CD4-positive, alpha-beta T cell treated with Interferon alpha-2 for 1 hour (primary cell): ENCODE results near the gene HSD17B1.

Experiments
- DNase-seq, 2 donors: peaks; one replicate each; pipeline ENCODE4 v3.0.0-alpha.2; 2020 to 2022

Gene HSD17B1

DNA sequence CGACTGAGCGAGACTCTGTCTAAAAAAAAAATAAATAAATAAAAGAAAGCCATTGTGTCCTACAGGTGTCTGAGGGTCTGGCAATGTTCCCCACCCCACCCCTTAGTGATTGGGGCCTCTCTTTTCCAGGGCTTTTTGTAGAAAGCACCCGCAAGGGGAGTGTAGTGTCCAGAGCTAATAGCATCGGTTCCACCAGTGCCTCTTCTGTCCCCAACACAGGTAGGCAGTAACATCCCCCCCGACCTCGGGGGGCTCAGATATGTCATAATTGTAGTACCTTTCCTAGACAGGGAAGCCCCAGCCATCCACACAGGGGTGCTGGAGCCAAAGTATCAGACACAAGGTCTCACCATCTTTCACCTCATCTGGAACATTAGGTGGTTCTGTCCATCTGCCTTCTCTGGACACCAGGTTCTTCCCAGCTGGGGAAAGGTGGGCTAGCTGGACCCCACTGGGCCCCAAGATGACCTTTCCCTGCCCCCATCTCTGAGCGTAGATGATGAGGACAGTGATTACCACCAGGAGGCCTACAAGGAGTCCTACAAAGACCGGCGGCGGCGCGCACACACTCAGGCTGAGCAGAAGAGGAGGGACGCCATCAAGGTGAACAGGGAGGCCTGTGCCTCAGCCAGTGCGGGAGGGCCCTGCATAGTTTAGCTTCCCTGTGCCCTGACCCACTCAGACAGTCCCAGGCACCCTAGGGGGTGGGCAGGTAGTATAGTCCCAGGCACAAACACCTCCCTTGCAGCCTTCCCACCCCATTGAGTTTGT lies 15.8 kb downstream of the HSD17B1 start:
- no peak for DNase-seq

DNA sequence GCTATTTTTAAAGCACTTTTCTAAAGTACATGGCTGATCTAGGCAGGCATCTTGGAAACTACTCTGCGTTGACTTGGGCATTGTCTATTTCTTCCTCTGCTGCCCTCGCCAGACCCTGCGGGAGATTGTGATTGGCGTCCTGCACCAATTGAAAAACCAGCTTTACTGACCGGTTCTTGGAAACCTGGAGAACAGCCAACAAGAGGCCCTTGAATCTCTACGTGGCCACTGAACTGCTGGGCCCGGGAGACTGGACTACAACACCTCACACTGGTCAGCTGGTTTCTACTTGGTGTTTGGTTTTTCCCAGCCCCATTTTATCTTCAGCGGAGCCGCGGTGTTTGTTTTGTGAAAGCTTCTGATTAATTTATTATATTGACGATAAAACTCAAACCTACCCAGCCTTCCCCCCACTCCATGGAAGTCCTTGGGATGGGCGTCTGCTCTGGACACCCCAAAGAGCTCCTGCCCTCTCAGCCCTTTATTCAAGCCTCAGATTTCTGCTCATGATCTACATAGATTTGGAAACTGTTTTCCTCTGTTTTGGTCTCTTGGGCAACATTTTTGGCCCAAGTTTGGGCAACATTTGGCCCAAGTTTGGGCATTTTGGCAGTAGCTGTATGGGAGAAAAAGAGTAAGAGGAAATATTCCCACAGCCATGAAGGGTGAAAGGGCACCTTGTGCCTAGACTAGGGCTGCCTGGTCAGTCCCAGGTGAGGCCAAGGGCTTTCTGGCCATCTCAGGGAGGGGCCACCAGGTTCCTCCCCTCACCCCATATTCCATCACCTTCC lies 18.9 kb downstream of the HSD17B1 start:
- DNase-seq, result no peak

DNA sequence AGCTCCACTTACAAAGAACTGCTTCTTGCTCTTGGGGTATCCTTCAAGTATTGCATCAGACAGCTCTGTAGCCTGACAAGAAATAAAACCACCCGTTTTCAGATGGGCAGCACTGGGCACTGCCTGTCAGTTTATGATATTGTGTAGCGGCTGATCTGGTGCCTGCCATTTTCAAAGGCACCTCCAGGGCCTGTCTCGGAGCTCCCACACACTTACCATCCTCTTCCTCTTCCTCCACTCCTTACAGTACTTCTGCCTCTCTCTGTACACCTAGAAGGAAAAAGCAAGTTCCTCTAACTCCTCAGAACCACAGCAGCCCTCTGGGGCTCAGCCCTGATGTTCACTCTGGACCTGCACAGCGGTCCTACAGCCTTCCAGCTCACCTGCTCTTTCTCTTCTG lies 20.4 kb downstream of the HSD17B1 start:
- DNase-seq, result no peak

DNA sequence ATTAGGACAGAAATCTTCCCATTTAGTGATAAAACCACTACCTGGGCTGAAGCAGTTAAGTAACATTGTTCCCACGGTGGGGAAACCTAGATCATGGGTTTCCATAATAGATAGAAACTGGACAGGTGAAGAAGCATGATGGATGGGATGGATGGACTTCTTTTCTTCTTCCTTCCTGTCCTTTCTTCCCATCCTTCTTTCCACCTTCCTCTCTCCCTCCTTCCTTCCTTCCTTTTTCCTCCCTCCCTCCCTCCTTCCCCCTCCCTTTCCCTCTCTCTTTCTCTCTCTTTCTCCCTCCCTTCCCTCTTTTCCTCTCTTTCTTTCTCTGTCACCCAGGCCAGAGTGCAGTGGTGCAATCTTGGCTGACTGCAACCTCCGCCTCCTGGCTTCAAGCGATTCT lies 21.7 kb downstream of the HSD17B1 start:
- no peak for DNase-seq

DNA sequence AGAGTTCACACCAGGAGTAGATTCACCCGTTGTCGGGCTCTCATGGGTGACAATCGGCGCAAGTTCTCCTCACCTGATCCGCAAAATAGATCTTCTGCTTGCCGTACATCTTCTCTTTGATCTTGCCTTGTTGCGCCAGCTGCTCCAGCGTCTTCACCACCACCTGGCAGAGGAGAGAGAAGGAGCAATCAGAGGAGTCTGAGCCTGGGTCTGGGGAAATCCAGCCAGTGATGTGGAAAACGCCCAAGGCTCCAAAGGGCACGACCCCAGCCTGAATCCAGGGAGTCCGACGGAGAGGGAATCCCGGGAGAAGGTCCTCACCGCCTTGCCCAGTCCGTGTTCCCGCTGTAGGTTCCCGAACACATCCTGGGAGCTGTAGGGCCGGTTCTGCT lies 24.4 kb downstream of the HSD17B1 start:
- DNase-seq, result no peak

DNA sequence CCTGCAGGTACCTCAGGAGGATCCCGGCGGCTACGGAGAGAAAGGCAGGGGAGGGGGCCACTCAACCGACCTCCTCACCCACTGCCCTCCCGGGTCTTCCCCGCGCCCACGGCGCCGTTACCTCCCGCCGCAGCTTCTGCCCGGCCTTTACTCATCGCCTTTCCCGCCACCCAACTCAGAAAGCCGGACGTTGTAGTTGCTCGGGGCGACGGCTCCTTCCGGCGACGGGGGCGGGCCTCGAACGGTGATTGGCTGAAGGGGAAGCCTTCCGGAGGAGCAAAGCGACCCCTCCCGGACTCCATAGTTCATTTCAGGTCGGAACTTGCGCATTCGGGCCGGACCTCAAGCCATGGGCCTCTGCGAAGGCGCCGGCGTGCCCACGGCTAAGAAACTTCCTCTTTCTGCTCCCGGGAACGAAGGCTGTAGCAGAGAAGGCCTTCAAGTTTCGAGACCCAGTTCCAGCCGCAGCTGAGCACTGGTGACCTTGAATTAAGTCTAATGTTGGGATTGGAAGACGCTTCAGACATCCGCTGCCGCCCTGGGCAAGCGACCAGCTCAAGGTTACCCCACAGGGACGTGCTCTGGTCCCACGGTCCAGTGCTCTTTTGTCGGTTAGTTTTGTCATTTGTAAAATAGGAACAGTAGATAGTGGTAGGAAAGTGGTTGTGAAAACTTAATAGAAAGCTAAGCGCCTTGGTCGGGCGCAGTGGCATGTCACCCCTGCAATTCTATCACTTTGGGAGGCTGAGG lies 25.0 kb downstream of the HSD17B1 start, which contains the start of gene PSMC3IP:
Gene PSMC3IP (minus strand): TSS at position 198 of the 750 bp plus-strand sequence. CDS start 43 bp downstream, at position 155.
- peak; percentile 92 to 93 for DNase-seq

DNA sequence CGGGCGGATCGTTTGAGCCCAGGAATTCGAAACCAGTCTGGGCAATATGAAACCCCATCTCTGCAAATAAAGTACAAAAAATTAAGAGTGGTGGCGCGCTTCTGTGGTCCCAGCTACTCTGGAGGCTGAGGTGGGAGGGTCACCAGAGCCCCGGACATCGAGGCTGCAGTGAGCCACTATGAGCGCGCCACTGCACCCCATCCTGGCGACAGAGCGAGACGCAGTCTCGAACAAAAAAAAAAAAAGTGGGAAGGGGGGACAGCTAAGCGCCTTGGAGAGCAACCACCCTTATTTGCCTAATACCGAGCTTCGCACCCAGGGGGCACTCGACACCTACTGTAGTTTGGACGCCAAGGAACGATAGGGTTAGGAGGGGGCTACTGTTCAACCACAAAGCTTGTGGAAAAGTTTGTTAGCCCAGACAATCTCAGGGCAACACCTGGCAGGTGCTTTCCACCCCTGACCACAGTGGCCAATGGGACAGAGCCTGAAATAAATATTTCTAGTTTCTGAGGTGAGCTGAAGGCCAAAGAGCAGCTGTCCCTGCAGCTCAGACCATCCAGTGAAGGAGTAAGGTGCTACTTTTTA lies 25.7 kb downstream of the HSD17B1 start:
- DNase-seq, result peak; percentile 68 to 74

DNA sequence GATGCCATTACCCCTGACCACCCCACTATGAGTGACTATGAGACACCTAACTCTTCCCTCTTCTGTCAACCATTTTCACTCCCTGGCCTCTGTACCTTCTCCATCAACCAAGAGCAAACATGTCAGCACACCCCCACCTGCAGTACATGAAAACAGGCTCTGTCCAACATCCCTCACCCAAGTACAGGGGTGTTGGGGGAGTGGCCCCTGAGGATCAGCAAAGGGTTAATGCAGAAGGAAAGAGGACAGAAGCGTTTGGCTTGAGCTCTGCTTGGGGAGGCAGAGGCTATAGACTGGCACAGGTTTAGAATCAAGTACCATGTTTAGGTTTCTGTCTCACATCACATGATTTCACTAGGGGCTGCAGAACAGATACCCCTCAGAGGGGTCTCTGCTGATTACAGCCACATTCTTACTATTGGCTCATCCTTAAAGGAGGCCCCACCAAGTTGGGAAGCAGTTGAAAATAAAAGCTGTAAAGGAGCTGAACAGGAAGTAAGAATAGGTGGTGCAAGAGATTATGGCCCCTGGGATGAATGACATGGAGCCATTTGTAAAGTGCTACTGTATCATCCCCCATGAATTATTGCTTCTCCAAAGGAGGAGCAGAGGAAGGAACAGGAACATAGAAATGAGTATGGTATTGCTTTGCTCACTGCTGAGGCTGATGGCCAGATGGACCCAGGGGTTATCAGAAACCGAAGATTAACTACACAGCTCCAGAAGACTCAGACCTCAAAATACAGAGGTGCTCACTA lies 27.2 kb downstream of the HSD17B1 start:
- DNase-seq, result no peak

DNA sequence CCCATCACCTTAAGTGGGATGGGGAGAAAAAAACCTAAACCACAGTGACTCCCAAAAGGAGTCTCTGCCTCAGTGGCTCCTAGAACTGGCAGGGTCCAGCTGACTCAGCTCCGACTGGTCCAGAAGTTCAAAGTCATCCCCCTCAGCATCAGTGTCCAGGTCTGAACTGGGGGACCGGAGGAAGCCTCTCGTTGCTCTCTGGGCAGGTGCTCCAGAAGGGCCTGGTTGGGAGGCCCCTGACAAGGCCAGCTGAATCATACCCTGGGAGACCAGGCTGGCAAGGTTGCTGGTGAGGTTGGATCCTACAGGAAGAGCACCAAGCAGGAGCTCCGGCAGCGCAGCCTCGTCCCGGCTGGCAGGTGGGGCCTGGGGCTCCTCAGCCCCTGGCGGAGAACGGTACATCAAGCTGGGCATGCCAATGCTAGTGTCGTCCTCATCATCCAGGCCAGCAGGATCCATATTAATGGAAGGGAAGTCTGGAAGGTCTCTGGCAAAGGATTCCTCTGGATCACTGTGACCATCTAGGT lies 29.1 kb downstream of the HSD17B1 start:
- no peak for DNase-seq

DNA sequence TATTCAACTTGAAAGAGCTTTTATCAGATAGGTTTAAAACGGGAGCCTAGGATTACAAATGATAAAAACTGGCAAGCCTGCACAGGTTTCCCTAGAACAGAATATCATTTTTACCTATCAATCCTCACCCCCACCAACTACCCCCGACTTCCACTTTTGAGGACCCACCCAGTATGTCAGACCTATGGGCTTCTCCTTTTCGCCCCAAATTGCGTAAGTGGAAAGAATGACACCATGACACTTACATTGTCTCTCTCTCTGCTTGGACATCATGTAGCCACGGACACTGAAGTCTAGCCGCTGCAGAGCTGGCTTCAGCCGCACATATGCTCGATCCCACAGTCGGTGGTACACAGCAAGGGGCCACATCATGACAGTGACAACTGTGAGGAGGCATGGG lies 32.2 kb downstream of the HSD17B1 start:
- DNase-seq, result peak in 1 of 2 donors; percentile 14

DNA sequence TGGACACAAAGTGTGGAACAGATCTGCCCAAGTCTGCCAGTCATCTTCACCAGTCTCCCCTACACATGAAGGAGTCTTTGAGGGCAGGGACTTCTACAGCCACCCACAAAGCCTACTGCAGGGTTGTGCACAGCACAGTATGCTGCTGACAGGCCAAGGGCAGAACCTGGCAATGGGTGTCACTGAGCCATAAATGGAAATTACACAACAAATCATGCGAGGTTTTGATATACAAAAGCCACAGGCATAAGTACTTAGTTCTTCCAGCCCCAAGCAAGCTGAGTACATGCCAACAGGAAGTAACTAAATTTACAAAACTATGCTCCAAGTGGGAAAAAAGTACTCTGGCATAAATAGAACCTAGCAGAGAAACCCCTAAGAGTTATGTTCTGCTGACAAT lies 32.6 kb downstream of the HSD17B1 start:
- DNase-seq, result no peak

DNA sequence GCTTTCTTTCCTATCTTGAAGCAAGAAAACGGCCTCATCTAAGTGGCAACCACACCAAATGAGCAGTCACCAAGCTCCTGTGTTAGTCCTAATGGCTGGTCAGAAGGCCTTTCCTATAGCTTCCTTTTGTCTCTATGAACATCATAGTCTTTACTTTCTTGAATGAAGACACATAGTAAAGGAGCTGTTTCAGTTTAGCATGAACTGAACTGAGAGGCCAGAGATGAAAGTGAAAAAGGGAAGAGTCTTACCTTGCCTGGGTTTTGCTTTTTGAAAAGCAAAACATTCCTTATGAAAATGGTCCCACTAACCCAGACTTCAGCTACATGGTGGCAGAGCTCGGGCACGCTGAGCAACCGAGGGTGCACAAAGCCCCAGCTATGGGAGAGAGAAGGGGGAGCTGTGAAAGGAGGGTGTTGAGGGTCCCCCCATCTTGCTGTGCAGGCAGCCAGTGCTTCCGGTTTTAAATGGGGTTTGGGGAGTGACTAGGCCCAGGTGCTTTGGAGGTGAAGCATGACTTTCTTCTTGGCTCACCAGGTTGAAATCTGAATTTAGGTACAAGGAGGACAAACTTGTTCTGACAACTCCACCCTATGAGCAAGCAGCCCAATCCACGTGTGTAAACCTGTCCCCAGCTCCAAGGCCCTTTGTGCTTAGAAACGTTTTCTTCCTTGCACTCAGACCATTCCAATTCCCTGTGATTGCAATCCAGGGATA lies 33.9 kb downstream of the HSD17B1 start:
- no peak for DNase-seq

DNA sequence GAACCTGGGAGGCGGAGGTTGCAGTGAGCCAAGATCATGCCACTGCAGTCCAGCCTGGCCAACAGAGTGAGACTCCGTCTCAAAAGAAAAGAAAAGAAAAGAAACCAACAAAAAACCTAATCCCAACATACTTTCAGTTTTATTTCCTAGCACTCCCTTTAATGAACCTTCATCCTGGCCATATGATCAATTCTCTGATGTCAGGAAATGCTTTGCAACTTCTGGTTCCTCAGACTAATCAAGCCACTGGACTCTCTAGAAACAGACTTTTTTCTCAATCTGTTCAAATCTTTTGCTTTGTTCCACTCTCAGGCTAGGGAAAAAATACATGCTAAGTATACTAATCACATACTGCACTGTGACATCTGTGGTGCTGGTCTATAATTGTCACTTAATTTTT lies 38.2 kb downstream of the HSD17B1 start:
- no peak for DNase-seq

DNA sequence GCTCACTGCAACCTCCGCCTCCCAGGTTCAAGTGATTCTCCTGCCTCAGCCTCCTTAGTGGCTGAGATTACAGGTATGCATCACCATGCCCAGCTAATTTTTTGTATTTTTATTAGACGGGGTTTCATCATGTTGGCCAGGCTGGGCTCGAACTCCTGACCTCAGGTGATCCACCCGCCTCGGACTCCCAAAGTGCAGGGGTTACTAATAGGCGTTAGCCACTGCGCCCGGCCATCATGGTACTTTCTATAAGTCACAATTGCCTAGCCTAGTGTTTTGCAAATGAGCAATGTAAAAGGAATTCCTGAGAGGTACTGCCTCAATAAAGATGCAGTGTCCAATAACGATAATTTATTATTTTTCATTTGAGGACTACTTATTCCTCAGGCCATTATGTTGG lies 38.7 kb downstream of the HSD17B1 start:
- DNase-seq, result no peak

DNA sequence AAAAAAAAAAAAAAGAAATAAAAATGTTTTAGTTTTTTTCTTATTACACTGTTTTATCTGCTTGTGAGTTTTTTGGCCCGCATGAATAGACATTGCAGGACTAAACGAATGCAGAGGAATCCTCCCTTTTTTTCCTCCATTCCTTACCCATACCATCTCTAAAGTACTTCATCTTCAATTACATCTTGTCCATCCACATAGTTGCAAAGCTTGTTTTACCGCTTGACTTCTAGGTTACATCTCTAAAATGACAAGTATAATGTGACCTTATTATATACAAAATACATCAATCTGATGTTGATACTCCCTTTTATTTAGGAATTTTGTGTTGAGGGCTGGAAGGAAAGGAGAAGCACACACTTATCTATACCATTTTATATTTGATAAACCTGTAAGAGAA lies 43.7 kb downstream of the HSD17B1 start:
- no peak for DNase-seq

DNA sequence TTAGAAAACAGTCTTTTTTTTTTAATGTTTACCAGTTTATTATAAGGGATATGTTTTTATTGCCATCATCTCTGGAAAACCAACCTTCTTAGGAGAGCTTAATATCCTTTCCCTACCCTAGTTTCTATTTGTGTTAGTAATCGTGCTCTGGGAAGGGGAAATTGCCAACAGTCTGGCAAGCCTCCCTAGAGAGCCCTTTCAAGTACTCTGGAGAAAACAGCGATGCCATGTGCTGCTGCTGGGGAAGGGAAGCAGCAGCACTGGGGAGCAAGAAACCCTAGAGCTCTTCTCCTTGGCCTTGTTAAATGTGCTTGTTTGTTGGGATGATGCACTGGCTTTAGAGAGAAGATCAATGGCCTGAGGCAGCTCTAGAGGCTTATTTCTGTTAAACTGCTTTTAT lies 46.2 kb downstream of the HSD17B1 start:
- no peak for DNase-seq

DNA sequence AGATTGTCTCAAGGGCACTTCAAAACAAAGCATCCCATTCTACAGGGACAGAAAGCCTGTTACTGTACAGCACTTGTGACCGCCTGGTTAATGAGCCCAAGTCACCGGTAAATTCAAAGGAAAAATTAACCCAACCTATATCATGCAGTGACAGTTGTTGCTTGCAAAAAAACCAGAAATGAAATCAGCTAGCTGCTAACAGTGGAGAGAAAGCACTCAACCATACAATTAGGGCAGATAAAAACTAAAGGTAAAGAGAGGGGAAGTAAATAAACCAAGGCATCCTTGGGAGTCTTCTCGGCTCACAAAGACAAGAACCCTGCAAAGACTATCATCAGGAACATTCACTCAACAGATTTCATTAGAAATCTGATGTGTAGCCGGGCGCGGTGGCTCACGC lies 50.6 kb downstream of the HSD17B1 start:
- DNase-seq, result no peak
